ENCODE measurements around the gene SELENOM.

Gene SELENOM, protein sequence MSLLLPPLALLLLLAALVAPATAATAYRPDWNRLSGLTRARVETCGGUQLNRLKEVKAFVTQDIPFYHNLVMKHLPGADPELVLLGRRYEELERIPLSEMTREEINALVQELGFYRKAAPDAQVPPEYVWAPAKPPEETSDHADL

DNA sequence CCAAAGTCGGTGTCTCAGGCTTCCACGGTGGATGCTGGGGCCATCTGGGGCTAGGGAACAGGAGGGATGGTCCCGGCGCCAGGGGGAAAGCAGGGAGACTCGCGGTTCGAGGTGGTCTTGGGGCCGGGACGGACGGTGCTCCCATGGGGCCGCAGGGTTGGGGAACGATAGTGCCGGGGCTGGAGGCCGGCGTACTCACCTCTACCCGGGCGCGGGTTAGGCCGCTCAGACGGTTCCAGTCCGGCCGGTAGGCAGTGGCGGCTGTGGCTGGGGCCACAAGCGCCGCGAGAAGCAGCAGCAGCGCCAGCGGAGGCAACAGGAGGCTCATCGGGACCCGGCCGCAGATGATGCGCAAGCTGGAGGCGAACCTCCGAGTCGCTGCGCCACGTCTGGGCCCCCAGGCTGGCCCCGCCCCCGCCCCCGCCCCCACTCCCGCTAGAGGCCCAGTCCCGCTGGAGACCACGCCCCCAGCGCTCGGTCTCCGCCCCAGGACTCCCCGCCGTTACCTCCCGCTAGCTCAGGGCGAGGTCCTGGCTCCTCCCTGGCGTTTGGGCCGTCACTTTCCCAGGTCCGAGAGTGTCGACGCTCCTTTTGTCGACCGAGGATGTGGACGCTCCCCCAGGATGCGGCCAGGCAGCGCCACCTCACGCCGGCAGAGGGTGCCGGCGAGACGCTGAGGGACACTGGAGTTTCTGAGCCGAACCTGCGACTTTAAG is at the start of gene SELENOM:
TSS of gene SELENOM (minus strand) at position 391 of the 716 bp plus-strand sequence. CDS start at position 328, 63 bp downstream.
- DNase-seq (ENCODE audit: low read depth), result peak; percentile 69

DNA sequence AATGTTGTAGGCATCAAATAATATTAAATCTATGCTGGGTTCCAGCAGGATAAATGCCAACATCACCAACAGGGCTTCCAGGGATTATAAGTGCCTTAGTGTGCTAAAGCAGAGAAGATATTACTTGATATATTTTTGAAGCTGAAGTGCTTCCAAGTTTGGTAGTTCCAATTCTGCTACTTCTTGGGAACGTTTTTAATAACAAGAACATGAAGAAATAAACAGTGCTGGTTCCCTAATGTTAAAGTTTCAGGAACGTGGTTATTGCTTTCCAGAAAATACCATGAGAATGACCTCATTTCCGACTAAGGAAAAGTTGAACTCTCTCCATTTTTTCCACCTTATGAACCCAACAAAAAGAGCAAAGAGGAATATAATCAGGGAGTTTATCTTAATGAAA is 48.1 kb upstream of the SELENOM start:
- DNase-seq (ENCODE audit: low read depth), result no peak

DNA sequence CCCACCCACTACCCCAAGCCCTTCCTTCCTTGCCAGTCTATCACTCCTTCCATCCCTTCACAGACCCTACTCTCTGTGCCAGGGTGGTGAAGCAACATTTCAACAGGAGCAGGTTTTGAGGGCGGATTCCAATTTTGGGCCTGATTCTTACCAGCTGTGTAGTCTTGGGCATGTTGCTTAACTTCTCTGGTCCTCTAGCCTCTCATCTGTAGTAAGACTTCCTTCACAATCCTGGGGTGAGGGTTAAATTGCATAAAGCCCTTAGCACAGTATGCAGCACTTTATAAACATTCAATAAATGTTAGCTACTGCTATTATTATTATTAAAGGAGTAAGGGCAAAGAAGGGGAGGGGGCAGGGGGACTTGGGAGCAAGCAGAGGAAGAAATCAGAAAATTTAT is 47.6 kb upstream of the SELENOM start:
- no peak for DNase-seq (ENCODE audit: low read depth)

DNA sequence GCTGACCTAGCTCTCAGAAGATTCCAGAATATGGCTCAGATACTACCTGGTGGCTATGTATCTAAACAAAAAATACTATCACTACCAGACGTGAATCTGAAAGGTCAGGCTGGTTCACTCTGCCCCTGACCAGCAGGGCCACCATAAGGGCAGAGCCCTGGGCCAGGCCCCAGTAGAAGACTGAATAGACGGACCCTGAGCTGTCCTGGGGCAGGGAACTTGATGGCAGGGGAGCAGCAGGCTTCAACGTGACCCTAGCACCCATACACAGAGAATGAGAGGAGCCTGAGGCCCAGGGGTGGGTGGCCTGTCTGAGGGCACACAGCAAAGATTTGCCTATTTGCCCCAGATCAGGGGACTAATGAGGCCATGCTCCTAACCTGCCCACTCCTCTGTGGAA is 46.0 kb upstream of the SELENOM start:
- DNase-seq (ENCODE audit: low read depth), result no peak

DNA sequence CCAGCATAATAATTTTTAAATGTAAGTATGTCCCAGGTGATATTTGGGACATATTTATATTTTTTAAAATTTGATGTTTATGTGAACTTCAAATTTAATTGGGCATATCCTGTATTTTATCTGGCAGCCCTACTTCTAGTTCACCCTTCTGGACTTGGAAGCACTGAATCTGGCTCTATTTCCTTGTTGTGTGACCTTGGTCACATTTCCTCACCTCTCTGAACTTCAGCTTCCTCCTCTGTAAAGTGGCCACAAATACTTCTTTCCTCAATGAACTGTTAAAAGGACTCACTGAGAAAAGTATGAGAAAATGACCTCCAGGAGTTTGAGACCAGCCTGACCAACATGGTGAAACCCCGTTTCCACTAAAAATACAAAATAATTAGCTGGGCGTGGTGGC is 44.5 kb upstream of the SELENOM start:
- no peak for DNase-seq (ENCODE audit: low read depth)

DNA sequence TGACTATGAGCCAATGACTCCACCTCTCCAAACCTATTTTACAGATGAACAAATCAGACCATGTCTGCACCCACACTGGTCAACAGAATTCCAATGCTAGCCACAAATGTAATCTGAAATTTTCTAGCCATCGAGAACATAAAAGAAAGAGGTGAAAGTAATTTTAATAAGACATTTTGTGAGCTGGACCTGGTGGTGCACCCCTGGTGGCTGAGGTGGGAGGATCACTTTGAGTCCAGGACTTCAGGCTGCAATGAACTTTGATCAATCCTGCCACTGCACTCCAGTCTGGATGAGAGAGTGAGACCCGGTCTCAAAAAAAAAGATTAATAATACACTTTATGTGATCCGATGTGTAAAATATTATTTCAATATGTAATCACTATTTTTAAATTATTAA is 43.2 kb upstream of the SELENOM start:
- DNase-seq (ENCODE audit: low read depth), result no peak

DNA sequence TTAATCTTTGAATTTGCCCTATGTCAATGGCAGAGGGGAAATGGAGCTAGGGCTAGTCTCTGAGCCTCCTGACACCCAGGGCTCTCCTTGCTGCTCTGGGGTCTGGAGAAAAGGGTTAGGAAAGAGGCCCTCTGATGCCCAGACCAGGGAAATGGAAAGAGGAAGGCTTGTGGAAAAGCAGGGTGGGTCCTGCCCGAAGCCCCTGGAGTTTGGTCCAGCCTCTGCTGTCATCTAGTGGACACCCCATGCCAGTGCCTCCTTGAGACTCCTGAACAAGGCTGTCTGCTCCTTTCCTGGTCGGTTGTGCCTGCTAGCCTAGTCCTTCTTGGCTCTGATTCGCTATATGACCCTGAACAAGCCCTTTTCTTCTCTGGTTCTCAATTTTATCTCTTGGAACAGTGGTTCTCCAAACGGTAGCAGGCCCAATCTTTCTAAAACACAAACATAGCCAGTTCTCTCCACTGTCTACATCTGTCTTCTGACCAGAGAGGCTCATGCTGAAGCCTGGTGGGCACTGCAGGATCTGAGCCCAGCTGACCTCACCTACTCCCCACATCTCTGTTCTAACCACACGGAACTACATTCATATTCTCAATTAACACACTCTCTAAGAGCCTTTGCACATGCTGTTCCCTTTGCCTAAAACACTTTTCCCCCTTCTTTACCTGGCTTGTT is 41.7 kb upstream of the SELENOM start:
- no peak for DNase-seq (ENCODE audit: low read depth)

DNA sequence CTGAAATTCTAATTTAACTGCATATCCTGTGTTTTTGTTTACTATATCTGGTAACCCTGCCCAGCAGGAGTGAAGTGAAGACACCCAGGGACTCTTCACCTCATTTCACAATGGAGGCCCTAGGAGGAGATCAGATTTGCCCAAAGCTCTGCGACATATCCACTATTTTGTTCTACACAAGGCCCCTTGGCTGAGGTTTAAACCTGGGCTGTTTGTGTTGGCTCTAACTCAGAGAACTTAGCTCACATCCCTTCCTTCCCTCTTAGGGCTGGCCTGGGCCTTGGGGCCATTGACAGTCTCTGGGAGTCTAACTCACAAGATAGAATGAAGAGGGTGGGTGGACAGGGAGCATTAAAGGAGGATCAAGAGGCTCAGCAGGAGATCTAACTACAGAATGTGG is 41.1 kb upstream of the SELENOM start:
- DNase-seq (ENCODE audit: low read depth), result no peak

DNA sequence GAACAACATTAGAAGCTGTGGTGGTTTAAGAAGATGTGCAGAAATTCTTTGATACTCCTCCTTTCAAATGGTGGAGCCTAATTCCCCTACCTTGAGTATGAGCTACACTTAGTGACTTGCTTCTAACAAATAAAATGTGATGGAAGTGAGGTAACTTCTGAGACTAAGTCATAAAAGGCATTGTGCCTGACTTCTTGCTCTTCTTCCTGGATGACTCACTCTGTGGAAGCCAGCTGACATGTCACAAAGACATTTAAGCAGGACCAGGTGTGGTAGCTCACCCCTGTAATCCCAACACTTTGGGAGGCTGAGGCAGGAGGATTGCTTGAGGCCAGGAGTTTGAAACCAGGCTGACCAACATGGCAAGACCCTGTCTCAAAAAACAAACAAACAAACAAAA is 36.9 kb upstream of the SELENOM start:
- no peak for DNase-seq (ENCODE audit: low read depth)

DNA sequence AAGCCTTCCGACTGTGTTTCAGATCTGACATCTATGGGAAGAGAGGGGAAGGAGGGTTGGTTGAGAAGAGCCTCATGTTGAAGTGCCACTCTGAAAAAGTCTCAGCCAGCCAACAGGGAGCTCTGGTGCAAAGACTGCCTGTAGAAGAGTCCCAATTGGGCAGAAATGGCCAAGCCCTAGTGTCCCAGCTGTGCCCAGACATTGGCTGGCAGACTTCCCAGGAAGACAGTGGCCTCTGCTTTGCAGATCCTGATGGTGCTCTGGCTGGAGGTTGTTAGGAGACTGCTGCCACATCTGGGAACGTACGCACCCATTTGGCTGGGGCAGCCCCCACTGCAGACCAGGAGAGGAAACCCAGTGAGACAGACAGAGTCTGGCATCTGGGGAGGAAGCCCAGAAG is 36.2 kb upstream of the SELENOM start:
- DNase-seq (ENCODE audit: low read depth), result no peak

DNA sequence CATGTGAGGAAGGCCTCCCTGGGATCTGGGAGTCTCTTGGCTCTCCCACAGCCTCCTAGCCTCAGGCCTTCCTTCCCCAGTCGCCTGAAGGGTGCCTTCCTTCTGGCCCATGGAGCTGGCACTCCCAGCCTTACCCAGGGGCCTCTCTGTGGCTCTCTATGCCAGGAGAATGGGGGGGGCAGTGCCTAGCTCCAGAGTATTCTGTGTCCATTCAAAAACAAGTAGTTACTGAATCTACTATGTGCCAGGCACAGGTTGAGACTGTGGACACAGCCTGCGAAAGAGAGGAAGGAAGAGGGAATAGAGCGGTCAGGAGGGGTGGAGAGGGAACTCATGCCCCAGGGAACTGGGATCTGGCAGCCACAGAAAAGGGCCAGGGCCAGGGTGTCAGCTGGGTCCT is 35.7 kb upstream of the SELENOM start:
- DNase-seq (ENCODE audit: low read depth), result no peak

DNA sequence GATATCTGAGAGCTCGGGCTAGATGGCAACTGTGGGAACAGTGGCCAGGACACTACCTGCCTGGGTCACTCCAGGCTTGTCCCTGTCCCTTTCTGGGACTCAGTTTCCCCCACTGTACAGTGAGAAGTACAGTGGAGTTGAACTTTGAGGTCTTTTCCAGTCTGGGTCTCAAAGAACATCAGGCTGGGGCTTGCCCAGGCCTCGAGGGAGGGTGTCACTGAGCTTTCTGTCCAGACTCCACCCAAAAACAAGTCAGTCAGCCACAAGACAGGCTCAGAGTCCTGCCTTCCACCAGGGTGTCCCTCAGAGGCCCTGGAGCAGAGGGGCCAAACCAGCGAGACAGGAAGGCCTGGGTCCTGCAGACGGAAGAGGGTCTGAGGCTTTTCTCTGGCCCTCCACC is 34.9 kb upstream of the SELENOM start:
- DNase-seq (ENCODE audit: low read depth), result no peak

DNA sequence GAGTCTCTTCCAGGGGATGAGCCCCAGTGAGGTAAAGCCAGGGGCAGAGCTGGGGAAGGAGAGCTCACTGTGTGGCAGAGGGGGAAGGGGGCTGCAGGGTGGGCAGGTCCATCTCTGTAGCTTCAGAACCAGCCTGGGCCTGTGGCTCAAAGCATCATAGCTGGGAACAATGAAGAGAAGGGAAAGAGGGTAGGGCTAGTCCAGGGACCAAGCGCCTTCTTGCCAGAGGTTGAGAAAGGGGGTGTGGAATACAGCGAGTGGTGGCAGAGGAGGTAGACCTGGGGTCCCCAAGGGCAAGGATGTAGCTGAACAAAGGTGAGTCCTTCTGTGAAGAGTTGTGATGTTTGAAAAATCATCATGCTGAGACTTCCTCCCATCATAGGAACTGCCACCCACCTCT is 34.2 kb upstream of the SELENOM start:
- no peak for DNase-seq (ENCODE audit: low read depth)

DNA sequence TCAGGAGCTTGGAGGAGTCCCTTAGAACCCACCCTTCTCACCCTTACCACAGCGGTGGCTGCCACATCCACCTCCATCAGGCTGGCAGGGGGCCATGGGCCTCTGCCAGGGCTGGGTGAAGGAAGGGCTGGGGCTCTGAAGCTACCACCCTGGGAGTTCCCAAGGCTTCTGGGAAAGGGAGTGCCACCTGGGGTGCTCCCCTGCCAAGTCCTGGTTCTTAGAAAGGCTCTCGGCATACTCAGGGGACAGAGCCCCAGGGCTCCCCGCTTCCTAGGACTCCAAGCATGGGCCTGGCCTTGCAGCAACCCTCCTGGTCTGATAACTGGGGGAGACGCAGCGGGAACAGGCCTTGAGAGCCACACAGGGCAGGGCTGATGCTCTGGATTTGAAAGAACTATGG is 33.4 kb upstream of the SELENOM start:
- DNase-seq (ENCODE audit: low read depth), result no peak

DNA sequence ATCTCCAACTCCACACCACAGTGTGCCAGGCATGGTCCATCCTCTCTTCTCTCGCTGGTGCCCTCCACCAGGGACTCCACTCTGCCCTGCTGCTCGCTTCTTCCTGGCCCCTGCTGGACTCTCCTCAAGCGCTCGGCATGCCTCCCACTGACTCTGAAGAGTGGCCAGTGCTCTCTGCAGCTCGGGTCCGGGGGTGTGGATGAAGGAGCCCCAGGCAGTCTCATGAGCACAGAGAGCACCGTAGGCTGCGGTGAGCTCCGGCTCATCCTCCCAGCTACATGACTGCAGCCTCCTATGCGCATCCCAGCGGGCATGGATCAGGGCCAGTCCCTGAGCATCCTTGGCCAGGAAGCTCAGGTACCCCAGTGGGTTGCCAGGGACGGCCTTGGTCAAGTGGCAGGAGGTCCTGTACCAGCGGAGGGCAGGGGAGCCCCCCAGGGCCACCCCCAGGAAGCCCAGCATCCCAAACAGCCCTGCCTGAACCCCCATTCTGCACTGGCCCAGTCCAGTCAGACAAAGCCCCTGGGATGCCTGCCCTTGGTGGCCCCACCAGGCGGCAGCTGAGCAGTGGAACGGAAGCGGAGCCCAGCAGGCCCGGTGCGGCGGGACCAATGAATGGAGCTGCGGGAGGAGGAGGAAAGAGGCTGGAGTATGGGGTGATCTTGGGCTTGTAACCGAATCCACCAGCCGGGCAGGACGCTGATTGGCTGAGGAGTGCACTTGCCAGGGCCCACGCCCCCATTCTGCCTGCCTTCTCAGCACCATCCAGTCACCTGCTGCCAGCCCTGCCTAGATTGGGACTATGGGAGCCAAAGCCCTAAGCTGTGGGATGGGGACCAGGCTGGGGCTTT is 32.7 kb upstream of the SELENOM start, which contains the start of gene PLA2G3:
TSS of gene PLA2G3 (minus strand) at position 643 of the 851 bp plus-strand sequence. CDS start at position 489, 154 bp downstream.
- DNase-seq (ENCODE audit: low read depth), result no peak

DNA sequence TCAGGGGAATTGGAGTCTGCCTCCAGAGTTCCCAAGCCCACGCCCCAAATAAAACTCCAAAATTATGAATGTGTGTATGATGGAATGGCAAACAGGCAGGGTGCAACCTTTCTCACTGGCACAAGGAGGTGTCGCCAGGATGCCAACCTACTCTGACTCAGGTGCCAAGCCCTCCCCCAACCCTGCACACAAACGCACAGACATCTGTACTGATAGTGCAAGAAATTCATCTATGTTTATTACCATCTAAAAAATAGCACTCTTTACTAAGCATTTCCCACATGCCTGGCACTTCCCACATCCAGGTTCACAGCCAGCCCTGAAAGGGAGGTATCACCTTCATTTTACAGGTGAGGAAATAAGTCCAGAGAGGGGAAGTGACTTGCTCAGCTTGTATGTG is 31.7 kb upstream of the SELENOM start:
- DNase-seq (ENCODE audit: low read depth), result no peak

DNA sequence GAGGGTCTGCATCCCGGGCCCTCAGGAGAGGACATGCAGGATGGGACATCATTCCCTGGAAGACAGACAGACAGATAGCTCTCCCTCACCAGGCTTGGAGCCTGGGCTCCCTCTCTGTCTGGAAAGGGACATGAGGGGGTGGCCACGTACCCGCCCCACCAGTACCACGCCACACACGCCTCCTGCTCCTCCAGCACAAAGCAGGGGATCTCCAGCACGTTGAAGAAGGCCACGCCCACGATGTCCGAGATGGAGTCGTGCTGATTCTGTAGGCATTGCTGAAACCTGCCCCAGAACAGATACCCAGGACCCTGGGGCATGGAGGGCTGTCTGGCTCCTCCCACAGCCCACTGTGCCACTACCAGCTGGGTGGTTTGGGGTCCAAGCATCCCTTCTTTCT is 30.8 kb upstream of the SELENOM start:
- DNase-seq (ENCODE audit: low read depth), result no peak

DNA sequence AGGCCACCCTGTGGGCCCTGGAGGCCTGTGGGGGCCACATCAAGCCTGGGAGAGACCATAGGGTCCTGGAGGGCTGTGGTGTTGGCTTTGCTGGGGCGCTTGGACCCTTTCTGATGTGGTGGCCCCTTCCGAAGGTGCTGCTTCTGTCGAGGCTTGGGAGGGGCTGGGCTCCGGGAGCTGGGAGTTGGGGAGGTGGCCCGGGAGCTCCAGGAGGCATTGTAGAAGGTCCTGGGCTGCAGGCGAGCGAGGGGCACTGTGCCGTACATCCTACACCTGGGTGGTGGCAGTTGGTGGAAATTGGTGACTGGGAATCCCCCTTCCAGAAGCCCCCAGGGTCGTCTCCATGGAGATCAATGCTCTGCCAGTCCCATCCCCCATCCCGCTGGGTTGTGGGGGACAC is 30.4 kb upstream of the SELENOM start:
- no peak for DNase-seq (ENCODE audit: low read depth)

DNA sequence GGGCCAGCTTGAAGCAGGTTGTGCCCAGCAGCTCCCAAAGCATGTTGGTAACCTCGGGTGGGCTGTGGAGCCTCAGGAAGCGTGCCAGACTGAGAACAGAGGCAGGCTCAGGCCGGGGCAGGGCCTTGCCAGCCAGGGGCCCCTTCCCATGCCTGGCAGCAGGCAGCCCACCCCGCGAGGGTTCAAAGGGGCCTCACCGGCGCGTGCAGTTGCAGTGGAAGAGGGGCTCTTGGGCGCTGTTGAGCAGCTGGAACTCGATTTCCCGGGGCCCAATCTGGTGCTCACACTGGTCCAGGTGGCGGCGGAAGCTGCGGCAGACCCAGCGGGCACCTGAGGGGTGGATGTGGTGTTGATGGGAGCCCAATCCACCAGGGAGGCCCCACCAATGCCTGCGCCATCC is 29.3 kb upstream of the SELENOM start:
- DNase-seq (ENCODE audit: low read depth), result no peak

DNA sequence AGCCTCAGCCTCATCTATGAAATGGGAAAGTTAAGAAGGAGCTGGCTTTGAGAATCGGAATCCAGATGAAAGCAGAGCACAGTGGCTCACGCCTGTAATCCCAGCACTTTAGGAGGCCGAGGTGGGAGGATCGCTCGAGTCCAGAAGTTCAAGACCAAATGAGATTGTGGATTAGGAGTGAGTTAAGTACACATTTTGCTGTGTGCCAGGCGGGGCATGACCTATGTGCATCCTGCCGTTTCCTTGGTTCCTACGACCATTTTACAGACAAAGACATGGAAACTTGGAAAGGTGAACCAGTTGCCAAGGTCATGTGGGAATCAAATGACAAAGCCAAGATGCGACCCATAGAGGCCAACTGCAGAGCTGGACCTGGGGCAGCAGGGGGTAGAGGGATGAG is 28.8 kb upstream of the SELENOM start:
- no peak for DNase-seq (ENCODE audit: low read depth)

DNA sequence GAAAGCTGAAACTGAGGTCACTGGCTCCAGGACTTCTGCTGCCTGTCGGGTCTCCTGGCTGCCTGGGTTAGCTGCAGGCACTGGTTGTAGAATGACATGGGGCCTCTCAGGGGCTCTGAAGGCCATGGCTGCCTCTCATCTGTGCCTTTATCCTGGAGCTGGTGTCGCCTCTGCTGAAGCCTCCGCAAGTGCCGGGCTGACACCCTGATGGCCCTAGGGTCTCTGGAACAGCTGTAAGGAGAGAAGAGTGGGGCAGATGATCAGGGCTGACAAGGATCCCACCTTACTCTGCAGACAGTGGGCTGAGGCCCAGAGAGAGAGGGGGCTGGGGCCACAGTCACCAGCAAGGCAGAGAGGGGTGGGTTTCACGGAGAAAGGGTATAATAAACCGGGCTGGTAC is 28.3 kb upstream of the SELENOM start:
- DNase-seq (ENCODE audit: low read depth), result no peak

DNA sequence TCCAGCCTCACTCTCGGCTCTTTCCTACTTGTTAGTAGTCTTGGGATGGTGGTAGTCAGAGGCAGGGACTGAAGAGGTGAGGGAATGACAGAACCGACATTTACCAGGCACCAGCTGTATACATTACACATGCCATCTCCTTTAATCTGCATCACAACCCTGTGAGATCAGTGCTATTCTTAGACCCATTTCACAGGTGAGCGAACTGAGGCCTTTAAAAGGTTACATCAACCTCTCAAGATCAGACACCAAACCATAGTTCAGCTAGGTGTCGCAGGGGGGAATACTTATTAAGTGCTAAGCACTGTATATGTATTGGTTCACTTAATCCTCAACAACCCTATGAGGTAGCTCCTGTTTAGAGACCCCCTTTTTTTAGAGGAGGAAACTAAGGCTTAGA is 27.3 kb upstream of the SELENOM start:
- DNase-seq (ENCODE audit: low read depth), result no peak

DNA sequence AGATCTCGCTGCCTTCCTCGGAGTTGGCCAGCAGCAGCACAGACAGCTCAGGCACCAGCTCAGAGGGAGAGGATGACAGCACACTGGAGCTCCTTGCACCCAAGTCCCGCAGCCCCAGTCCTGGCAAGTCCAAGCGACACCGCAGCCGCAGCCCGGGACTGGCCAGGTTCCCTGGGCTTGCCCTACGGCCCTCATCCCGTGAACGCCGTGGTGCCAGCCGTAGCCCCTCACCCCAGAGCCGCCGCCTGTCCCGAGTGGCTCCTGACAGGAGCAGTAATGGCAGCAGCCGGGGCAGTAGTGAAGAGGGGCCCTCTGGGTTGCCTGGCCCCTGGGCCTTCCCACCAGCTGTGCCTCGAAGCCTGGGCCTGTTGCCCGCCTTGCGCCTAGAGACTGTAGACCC is 26.5 kb upstream of the SELENOM start:
- DNase-seq (ENCODE audit: low read depth), result no peak

Data from stimulated activated CD8-positive, alpha-beta memory T cell treated with anti-CD3 and anti-CD28 coated beads, Interleukin-7, amount 100 ng/mL, for 24 hours (primary cell).